Kidney (tissue), 14 donors: Measurements from ENCODE around the gene GRIA2. TPM values are rescaled to one million over a fixed set of nuclear protein-coding genes. Genes with fewer than 3 reads are reported as not detected.

ENCODE experiments used
- DNase-seq, 5 donors: peaks; one replicate each; pipeline ENCODE4 v3.0.0-alpha.2; 2013 to 2020
- FAIRE-seq: peaks from 2 replicates; lab custom pipeline; 2012; peaks lifted over from hg19 to GRCh38; lab: Jason Lieb, UNC
- H3K27ac ChIP-seq, 2 donors: one replicate each; pipeline ENCODE4 v1.7.0; 2013; ENCODE audit warnings: low read depth in 2 of 2, low read length in 2 of 2, inconsistent platforms in 1 of 2
- H3K27me3 ChIP-seq: one replicate; pipeline ENCODE4 v1.7.1; 2013; ENCODE audit warnings: low read length, inconsistent platforms; ENCODE audit not compliant: control insufficient read depth, insufficient read depth
- H3K36me3 ChIP-seq, 3 donors: one replicate each; pipeline versions ENCODE4 v1.7.0 to v1.7.1; 2013; ENCODE audit warnings: low read length in 3 of 3, control low read depth in 1 of 3, inconsistent platforms in 1 of 3; ENCODE audit not compliant: insufficient read depth in 3 of 3, control insufficient read depth in 2 of 3
- H3K4me1 ChIP-seq, 3 donors: one replicate each; pipeline versions ENCODE4 v1.7.0 to v1.7.1; 2013; ENCODE audit warnings: low read length in 3 of 3, inconsistent platforms in 1 of 3, low read depth in 1 of 3; ENCODE audit not compliant: control insufficient read depth in 2 of 3, insufficient read depth in 2 of 3
- H3K4me3 ChIP-seq, 3 donors: one replicate each; pipeline versions ENCODE4 v1.7.0 to v1.8.1; 2013; ENCODE audit warnings: low read length in 3 of 3, control low read depth in 1 of 3, inconsistent platforms in 1 of 3
- H3K9ac ChIP-seq, 3 donors: one replicate each; pipeline versions ENCODE4 v1.7.0 to v1.7.1; 2013; ENCODE audit warnings: low read length in 3 of 3, control low read depth in 1 of 3, inconsistent platforms in 1 of 3
- H3K9me3 ChIP-seq, 3 donors: one replicate each; pipeline versions ENCODE4 v1.7.0 to v1.7.1; 2013; ENCODE audit warnings: low read length in 3 of 3, control low read depth in 1 of 3, inconsistent platforms in 1 of 3; ENCODE audit not compliant: control insufficient read depth in 2 of 3, insufficient read depth in 1 of 3
- intact Hi-C: fragments of 100-400 bp; cut with DNase I; formaldehyde crosslinking; loops from one replicate; pipeline ENCODE4 v1.11.1; 2022
- polyA plus RNA-seq: library from polyadenylated mRNA; stranded (reverse); fragments of 350-450 nt; fragmentation: Illumina TruSeq; extraction: RNeasy Lipid Tissue Mini Kit (QIAGEN cat#74804); gene quantifications from one replicate; pipeline ENCODE4 v1.2.3, GENCODE V29; 2014; ENCODE audit warnings: low read depth, low replicate concordance; ENCODE audit not compliant: insufficient read depth
- total RNA-seq: library from RNA; stranded (reverse); fragmentation: NEBNext Ultra II Directional; extraction: Animal tissue kit (Norgen Biotek cat#: 25700); gene quantifications from one replicate; pipeline ENCODE4 v1.2.1, GENCODE V29; 2021
- TF ChIP-seq, protein P1 (sequence below): IDR thresholded peaks from 3 replicates; pipeline ENCODE4 v1.5.1; 2012; ENCODE audit warnings: mild to moderate bottlenecking, moderate library complexity, borderline replicate concordance; ENCODE audit not compliant: insufficient read depth; ENCODE audit errors: extremely low read depth
- donor health status: control.
- donor health status: control.
- donor health status: control.
- donor health status: control.
- donor health status: control.
- donor health status: DM: yes; HTN: yes; CAD: no.
- donor health status: Normal renal cell carcinoma (clear cell type).

Gene GRIA2
- total and polyA plus RNA-seq, 2 donors from 2014 or later, result 0.54 to 0.80 TPM

DNA sequence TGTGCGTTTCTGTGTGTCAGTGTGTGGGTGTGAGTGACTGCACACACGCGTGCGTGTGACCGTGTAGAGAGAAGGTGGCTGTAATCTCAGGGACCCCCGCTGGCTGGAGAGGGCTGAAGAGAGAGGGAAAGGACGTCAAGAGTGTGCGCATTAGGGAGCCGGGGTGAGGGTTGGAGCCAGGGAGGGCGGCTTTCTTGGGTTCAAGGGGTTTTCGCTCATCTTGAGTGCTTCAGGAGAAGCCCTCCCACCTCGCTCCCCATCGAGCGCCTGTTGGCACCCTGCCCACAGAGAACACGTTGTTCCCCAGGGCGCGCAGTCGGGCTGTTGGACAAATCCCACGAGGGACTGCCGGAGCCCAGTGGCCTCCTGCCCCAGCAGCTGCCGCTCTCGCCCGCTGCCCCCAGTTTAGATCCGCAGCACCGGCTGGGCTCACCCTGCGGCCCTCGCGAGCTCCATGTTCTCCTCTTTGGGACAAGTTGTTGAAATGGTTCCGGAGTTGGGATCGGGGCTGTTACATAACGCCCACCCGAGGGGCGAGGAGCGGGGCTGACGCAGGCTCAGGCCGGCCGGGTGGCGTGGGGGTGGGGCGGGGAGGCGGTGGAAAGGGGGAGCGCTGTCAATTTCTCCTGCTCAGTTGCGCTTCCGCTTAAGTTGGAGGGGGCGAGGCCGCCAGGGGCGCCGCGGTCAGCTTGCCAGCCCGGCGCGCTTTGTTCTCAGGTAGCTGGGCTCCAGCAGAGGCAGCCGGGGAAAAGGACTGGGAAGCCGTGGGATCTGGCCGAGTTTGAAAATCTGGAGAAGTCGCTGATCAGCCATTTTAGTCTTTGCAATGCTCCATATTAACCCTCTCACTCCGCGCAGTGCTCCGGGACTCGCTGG, 1.6 kb downstream of the GRIA2 start:
- DNase-seq (peak; percentile 41 to 72 (median 62)), FAIRE-seq (no peak)
- Histone ChIP-seq H3K27me3 (peaks cover 10% of the 10 kb centered on the region), H3K36me3 (no peaks in the 10 kb centered on the region), H3K27ac (no peak overlapping the region), H3K9ac (no peak overlapping the region), H3K4me1 (peaks cover 0 to 2% (median 0%) of the 10 kb centered on the region in 3 donors), H3K4me3 (peak overlapping the region in 2 of 3 donors; percentile 37 to 51), H3K9me3 (no peaks in the 10 kb centered on the region)
- intact Hi-C loops, result no loop called here
- TF ChIP-seq, protein P1, sequence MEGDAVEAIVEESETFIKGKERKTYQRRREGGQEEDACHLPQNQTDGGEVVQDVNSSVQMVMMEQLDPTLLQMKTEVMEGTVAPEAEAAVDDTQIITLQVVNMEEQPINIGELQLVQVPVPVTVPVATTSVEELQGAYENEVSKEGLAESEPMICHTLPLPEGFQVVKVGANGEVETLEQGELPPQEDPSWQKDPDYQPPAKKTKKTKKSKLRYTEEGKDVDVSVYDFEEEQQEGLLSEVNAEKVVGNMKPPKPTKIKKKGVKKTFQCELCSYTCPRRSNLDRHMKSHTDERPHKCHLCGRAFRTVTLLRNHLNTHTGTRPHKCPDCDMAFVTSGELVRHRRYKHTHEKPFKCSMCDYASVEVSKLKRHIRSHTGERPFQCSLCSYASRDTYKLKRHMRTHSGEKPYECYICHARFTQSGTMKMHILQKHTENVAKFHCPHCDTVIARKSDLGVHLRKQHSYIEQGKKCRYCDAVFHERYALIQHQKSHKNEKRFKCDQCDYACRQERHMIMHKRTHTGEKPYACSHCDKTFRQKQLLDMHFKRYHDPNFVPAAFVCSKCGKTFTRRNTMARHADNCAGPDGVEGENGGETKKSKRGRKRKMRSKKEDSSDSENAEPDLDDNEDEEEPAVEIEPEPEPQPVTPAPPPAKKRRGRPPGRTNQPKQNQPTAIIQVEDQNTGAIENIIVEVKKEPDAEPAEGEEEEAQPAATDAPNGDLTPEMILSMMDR, result no peak

DNA sequence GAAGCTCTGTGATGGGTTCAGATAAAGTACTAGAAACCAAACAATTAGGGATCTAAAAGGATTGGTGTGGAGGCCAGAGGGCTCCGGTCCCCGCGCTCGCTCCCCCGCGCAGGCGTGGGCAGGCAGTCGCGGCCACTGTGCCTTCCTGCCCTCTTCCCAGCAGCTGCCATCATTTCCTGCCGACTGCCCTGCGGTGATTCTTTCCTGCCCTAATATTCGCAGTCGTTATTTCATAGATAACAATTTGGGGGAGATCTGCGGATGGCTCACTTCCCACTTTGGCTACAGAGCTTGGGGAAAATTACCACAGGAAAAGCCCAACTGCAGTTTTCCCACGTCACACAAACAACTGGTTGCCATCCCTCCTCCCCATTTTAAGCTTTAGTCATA, 2.2 kb downstream of the GRIA2 start:
- no peak for FAIRE-seq
- intact Hi-C loops, result no loop called here
- H3K27me3 ChIP-seq, result peaks cover 10% of the 10 kb centered on the region

DNA sequence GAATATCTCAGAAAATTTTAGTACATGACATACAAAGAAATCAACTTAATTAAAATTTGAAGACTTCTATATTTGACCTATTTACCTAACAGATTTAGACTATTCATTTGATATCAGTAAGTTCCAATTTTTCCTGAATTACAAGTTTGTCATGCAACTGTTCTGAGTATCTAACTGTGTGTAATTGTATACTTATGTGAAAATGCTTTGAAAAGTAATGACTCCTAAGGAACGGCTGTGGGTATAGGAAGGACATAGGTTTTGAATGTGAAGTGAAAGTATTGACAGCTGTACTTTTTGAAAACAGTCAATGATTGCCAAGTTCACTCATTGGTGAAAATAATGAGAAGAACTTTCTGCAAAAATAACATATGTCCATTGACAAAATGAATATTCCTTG, 2.9 kb downstream of the GRIA2 start:
- Histone ChIP-seq H3K4me3 (no peak overlapping the region), H3K9ac (no peak overlapping the region), H3K36me3 (no peaks in the 10 kb centered on the region), H3K9me3 (no peaks in the 10 kb centered on the region), H3K4me1 (peaks cover 0 to 2% (median 0%) of the 10 kb centered on the region in 3 donors), H3K27me3 (peaks cover 10% of the 10 kb centered on the region), H3K27ac (no peak overlapping the region)
- intact Hi-C loops, result no loop called here
- FAIRE-seq, result no peak
- no peak for DNase-seq
- TF ChIP-seq, protein P1, result no peak

More for the DNA sequence above, 2.2 kb downstream of the GRIA2 start:
- Histone ChIP-seq H3K27ac (no peak overlapping the region), H3K4me3 (peak overlapping the region in 2 of 3 donors; percentile 37 to 51), H3K9me3 (no peaks in the 10 kb centered on the region), H3K9ac (no peak overlapping the region), H3K4me1 (peaks cover 0 to 2% (median 0%) of the 10 kb centered on the region in 3 donors), H3K36me3 (no peaks in the 10 kb centered on the region)
- TF ChIP-seq, protein P1, result no peak
- no peak for DNase-seq
